IMR-90 (cell line): ENCODE data around the gene CYP2B6.

Experiments
- BHLHE40 ChIP-seq: fragments of 150-350 bp; IDR thresholded peaks from 2 replicates; pipeline ENCODE4 v1.6.1; 2016; ENCODE audit warnings: mild to moderate bottlenecking, low read depth, low read length
- MAFK ChIP-seq: IDR thresholded peaks from 2 replicates; pipeline ENCODE4 v1.6.1; 2012; ENCODE audit warnings: low read depth, low read length, improper control_type of control experiment
- MAZ ChIP-seq: IDR thresholded peaks from 2 replicates; pipeline ENCODE4 v1.6.1; 2012; ENCODE audit warnings: low read depth, mild to moderate bottlenecking, low read length, improper control_type of control experiment, moderate library complexity, borderline replicate concordance
- MXI1 ChIP-seq: IDR thresholded peaks from 2 replicates; pipeline ENCODE4 v1.6.1; 2012; ENCODE audit warnings: low read depth, mild to moderate bottlenecking, low read length, moderate library complexity, borderline replicate concordance
- POLR2A ChIP-seq: IDR thresholded peaks from 2 replicates; pipeline ENCODE4 v1.6.1; 2012; ENCODE audit warnings: mild to moderate bottlenecking, low read depth, low read length
- RAD21 ChIP-seq: IDR thresholded peaks from 2 replicates; pipeline ENCODE4 v1.6.1; 2012; ENCODE audit warnings: low read length, improper control_type of control experiment
- RCOR1 ChIP-seq: IDR thresholded peaks from 2 replicates; pipeline ENCODE4 v1.6.1; 2012; ENCODE audit warnings: mild to moderate bottlenecking, low read length, improper control_type of control experiment; ENCODE audit not compliant: insufficient replicate concordance
- RFX5 ChIP-seq: IDR thresholded peaks from 2 replicates; pipeline ENCODE4 v1.8.0; 2012; ENCODE audit warnings: low read depth, mild to moderate bottlenecking, low read length, moderate library complexity
- TF ChIP-seq, protein P1 (sequence below): conservative IDR thresholded peaks from 2 replicates; pipeline ENCODE4 v1.5.1; 2012; ENCODE audit warnings: mild to moderate bottlenecking, low read depth, low read length, improper control_type of control experiment

- TF ChIP-seq, protein P1, sequence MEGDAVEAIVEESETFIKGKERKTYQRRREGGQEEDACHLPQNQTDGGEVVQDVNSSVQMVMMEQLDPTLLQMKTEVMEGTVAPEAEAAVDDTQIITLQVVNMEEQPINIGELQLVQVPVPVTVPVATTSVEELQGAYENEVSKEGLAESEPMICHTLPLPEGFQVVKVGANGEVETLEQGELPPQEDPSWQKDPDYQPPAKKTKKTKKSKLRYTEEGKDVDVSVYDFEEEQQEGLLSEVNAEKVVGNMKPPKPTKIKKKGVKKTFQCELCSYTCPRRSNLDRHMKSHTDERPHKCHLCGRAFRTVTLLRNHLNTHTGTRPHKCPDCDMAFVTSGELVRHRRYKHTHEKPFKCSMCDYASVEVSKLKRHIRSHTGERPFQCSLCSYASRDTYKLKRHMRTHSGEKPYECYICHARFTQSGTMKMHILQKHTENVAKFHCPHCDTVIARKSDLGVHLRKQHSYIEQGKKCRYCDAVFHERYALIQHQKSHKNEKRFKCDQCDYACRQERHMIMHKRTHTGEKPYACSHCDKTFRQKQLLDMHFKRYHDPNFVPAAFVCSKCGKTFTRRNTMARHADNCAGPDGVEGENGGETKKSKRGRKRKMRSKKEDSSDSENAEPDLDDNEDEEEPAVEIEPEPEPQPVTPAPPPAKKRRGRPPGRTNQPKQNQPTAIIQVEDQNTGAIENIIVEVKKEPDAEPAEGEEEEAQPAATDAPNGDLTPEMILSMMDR = no peak
- TF ChIP-seq RAD21 (no peak), RCOR1 (no peak), MAFK (no peak), MXI1 (no peak), POLR2A (no peak), RFX5 (no peak), BHLHE40 (no peak), MAZ (no peak)
Observed at GRCh38 chr19:40960780-40961179, 30.3 kb upstream of the CYP2B6 start.
